Body of pancreas (tissue), 4 donors: Measurements from ENCODE around the gene SIL1.

Experiments
- CTCF ChIP-seq, 7 experiments: fragments of 450-650 bp in 4 of 7; fragments of 200-600 bp in 3 of 7; sonication (generic) in 3 of 7; IDR thresholded peaks; one replicate each; pipeline ENCODE4 v1.5.1; 2016 to 2019; ENCODE audit warnings: antibody characterized with exemption in 7 of 7
- POLR2A ChIP-seq, 3 donors: fragments of 450-650 bp; IDR thresholded peaks; one replicate each; pipeline ENCODE4 v1.6.1; 2016; ENCODE audit warnings: antibody characterized with exemption in 3 of 3, mild to moderate bottlenecking in 2 of 3

- TF ChIP-seq CTCF (IDR thresholded peaks at IDR 0.05) (no peak), POLR2A (IDR thresholded peaks at IDR 0.05) (no peak)
These were observed 1.2 kb upstream of the SIL1 start for GRCh38 chr5:139199321-139199720.
